Measurements from ENCODE around the gene NUMA1.

NUMA1 gene

GRCh38 chr11:72080326-72081183 lies at the start of gene NUMA1, which contains the start of gene LRRC51:
NUMA1 (minus strand) TSS chr11:72080542; CDS start chr11:72035943, 44,599 bp downstream.
LRRC51 (plus strand) TSS chr11:72080850; CDS start chr11:72089084, 8,234 bp downstream.
- DNase-seq (ENCODE audit: low read depth): peak; percentile 100
- peak within 1 kb of the TSS; percentile 82 for H3K4me3 ChIP-seq (ENCODE audit: low read length)
- no peak for TF ChIP-seq CTCF (conservative IDR thresholded peaks at IDR 0.05; ENCODE audit: low read length)

DNA sequence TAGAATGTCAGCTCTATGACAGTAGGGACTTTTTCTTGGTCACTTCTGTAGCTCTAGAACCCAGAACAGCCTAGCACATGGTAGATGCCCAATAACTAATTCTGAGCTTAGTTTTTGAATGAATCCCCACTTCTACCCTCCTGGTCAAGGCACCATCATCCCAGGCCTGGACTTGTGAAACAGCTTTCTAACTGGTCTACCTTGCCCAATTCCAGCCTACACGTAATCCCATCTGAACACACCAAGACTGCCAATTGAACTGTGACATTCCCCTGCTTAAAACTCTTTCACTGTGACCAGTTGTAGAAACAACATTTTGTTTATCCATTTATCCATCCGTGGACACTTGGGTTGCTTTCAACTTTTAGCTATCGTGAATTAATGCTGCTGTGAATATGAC lies 49.0 kb upstream of the NUMA1 start:
- no peak for TF ChIP-seq CTCF (conservative IDR thresholded peaks at IDR 0.05; ENCODE audit: low read length)
- DNase-seq (ENCODE audit: low read depth): no peak
- no peak overlapping the region for H3K4me3 ChIP-seq (ENCODE audit: low read length)

GRCh38 chr11:72127923-72128322 lies 47.6 kb upstream of the NUMA1 start:
- H3K4me3 ChIP-seq (ENCODE audit: low read length): no peak overlapping the region
- TF ChIP-seq CTCF (conservative IDR thresholded peaks at IDR 0.05; ENCODE audit: low read length): no peak
- DNase-seq (ENCODE audit: low read depth): no peak

GRCh38 chr11:72125956-72126355 lies 45.6 kb upstream of the NUMA1 start:
- no peak overlapping the region for H3K4me3 ChIP-seq (ENCODE audit: low read length)
- no peak for DNase-seq (ENCODE audit: low read depth)
- no peak for TF ChIP-seq CTCF (conservative IDR thresholded peaks at IDR 0.05; ENCODE audit: low read length)

DNA sequence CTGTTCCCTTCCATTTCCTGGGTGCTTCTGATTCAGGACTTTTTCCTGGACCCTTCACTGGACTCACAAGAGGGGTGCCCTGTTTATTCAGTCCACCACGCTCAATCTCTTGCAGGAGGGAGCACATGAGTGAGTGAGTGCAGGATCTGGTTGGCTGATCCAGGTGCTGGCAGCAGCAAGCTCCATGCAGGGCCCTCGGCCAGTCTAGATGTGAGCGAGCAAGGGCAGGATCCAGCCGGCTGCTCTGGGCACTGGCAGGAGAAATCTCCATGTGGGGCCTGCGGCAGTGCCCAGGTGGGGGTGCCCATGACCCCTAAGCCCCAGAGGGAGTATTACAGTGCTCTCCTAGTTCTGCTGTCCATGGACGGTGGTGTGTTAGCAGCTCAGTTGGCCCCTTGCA lies 43.7 kb upstream of the NUMA1 start:
- H3K4me3 ChIP-seq (ENCODE audit: low read length): no peak overlapping the region
- DNase-seq (ENCODE audit: low read depth): no peak
- TF ChIP-seq CTCF (conservative IDR thresholded peaks at IDR 0.05; ENCODE audit: low read length): no peak

GRCh38 chr11:72123117-72123653 lies 42.8 kb upstream of the NUMA1 start:
- DNase-seq (ENCODE audit: low read depth): no peak
- no peak overlapping the region for H3K4me3 ChIP-seq (ENCODE audit: low read length)
- TF ChIP-seq CTCF (conservative IDR thresholded peaks at IDR 0.05; ENCODE audit: low read length): no peak

- no peak for DNase-seq (ENCODE audit: low read depth)
- no peak for TF ChIP-seq CTCF (conservative IDR thresholded peaks at IDR 0.05; ENCODE audit: low read length)
- no peak overlapping the region for H3K4me3 ChIP-seq (ENCODE audit: low read length)
Observed at GRCh38 chr11:72122607-72123006, 42.3 kb upstream of the NUMA1 start.

All from AG10803 (cell line).